ENCODE measurements around the gene XPO6. TPM values are rescaled to one million over a fixed set of nuclear protein-coding genes. Genes with fewer than 3 reads are reported as not detected.

The XPO6 gene
- total RNA-seq, 2 experiments from 2014 or later = 130 to 167 TPM

DNA sequence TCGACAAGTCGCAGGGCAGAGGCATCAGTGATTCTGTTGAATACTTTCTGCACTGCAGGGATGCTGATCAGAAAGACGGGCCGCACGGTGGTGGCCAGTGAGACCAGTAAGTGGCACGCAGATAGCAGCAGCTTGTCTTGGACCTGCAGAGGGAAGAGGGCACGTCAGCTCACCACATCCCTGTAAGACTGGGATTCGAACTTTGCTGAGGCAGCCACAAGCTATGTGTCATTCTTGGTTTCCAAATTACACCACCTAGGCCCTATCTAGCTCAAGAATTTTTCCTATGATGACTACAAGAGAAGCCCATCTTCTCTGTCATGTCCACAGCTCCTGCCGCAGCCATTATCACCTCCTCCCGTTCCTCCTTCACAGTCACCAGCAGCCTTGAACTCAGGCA lies 98.9 kb downstream of the XPO6 start:
- no peaks in the 10 kb centered on the region for H3K79me2 ChIP-seq (ENCODE audit: insufficient read depth, low read depth, low read length)
- peaks cover 98% of the 10 kb centered on the region for H3K36me3 ChIP-seq (ENCODE audit: insufficient read depth, low read length)
- H3K4me1 ChIP-seq (ENCODE audit: insufficient read depth, low read length, poor library complexity, severe bottlenecking) = no peaks in the 10 kb centered on the region
- no peak overlapping the region for H3K27ac ChIP-seq (ENCODE audit: low read depth, low read length, poor library complexity, severe bottlenecking)
- no peak for DNase-seq (ENCODE audit: low spot score)
- H4K20me1 ChIP-seq (ENCODE audit: insufficient read depth, low read length) = no peaks in the 10 kb centered on the region
- intact Hi-C loops (cut with micrococcal nuclease; ENCODE audit: unreplicated experiment) = no loop called here
- H3K4me3 ChIP-seq (ENCODE audit: low read depth, low read length, poor library complexity, severe bottlenecking) = no peak overlapping the region
- no peaks in the 10 kb centered on the region for H3K9me2 ChIP-seq (ENCODE audit: insufficient read depth, low read length)
- H3K9me3 ChIP-seq (ENCODE audit: low read length) = no peaks in the 10 kb centered on the region
- no peak for TF ChIP-seq EZH2phosphoT487 (IDR thresholded peaks at IDR 0.05; ENCODE audit: borderline replicate concordance, low read depth, low read length)
- TF ChIP-seq, protein P1, sequence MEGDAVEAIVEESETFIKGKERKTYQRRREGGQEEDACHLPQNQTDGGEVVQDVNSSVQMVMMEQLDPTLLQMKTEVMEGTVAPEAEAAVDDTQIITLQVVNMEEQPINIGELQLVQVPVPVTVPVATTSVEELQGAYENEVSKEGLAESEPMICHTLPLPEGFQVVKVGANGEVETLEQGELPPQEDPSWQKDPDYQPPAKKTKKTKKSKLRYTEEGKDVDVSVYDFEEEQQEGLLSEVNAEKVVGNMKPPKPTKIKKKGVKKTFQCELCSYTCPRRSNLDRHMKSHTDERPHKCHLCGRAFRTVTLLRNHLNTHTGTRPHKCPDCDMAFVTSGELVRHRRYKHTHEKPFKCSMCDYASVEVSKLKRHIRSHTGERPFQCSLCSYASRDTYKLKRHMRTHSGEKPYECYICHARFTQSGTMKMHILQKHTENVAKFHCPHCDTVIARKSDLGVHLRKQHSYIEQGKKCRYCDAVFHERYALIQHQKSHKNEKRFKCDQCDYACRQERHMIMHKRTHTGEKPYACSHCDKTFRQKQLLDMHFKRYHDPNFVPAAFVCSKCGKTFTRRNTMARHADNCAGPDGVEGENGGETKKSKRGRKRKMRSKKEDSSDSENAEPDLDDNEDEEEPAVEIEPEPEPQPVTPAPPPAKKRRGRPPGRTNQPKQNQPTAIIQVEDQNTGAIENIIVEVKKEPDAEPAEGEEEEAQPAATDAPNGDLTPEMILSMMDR (conservative IDR thresholded peaks at IDR 0.05; ENCODE audit: low read length) = no peak
- POLR2A ChIA-PET = interaction anchor here (1.1 kb wide), 1 partner anchor 57 kb away, joined by 4 read pairs; no protein-coding TSS in a partner anchor
- BruUV-seq (replicated peaks) = no TSS peak
- CTCF ChIA-PET (ENCODE audit: unreplicated experiment) = no interaction called here
- no peak overlapping the region for H3K4me2 ChIP-seq (ENCODE audit: low read length)
- no peak overlapping the region for H2AFZ ChIP-seq (ENCODE audit: low read length)

DNA sequence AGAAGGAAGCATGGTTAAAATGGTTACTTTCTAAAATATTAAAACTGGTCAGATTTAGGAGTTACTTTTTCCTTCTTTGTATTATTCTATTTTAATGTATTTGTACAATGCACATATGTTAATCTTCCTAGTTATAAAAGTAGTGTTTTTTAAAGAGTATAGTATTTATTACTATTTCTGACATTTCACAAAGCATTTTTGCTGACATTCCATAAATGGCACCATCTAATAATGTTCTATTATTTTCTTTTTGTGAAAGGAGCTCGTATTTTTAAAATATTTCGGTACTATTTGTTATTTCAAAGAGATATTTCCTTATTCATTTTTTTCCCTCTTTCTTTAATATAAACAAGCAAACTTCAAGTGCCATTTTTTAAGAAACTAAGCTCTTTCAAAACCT lies 100.8 kb downstream of the XPO6 start:
- ChIA-PET POLR2A (interaction anchor here (0.5 to 0.7 kb wide), 2 partner anchors 19 to 132 kb away, joined by 3 read pairs; no protein-coding TSS in a partner anchor), CTCF (ENCODE audit: unreplicated experiment) (no interaction called here)
- no peaks in the 10 kb centered on the region for H4K20me1 ChIP-seq (ENCODE audit: insufficient read depth, low read length)
- no TSS peak for BruUV-seq (replicated peaks)
- no peaks in the 10 kb centered on the region for H3K9me2 ChIP-seq (ENCODE audit: insufficient read depth, low read length)
- no peak for DNase-seq (ENCODE audit: low spot score)
- H3K4me2 ChIP-seq (ENCODE audit: low read length) = no peak overlapping the region
- no peak overlapping the region for H3K27ac ChIP-seq (ENCODE audit: low read depth, low read length, poor library complexity, severe bottlenecking)
- H3K4me3 ChIP-seq (ENCODE audit: low read depth, low read length, poor library complexity, severe bottlenecking) = no peak overlapping the region
- no peaks in the 10 kb centered on the region for H3K9me3 ChIP-seq (ENCODE audit: low read length)
- no peaks in the 10 kb centered on the region for H3K79me2 ChIP-seq (ENCODE audit: insufficient read depth, low read depth, low read length)
- peaks cover 98% of the 10 kb centered on the region for H3K36me3 ChIP-seq (ENCODE audit: insufficient read depth, low read length)
- no peak for TF ChIP-seq EZH2phosphoT487 (IDR thresholded peaks at IDR 0.05; ENCODE audit: borderline replicate concordance, low read depth, low read length)
- no peaks in the 10 kb centered on the region for H3K4me1 ChIP-seq (ENCODE audit: insufficient read depth, low read length, poor library complexity, severe bottlenecking)
- no peak overlapping the region for H2AFZ ChIP-seq (ENCODE audit: low read length)
- intact Hi-C loops (cut with micrococcal nuclease; ENCODE audit: unreplicated experiment) = no loop called here

DNA sequence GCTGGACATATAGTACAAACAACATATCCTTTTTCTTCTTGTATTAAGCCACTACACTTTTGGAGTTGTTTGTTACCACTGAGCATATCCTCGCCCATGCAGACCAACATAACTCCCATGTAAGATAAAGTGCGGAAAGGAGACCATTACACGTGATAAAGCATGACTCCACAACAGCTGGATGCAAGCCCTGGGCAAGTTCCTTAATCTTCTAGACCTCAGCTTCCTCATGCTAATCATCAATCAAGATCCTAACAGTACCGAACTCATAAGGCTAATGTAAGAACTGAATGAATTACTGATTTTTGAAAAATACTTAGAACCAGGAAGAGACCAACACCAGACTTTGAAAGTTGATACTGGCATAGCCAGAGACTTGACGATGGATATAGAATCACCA lies 101.3 kb downstream of the XPO6 start:
- intact Hi-C loops (cut with micrococcal nuclease; ENCODE audit: unreplicated experiment) = no loop called here
- H3K4me2 ChIP-seq (ENCODE audit: low read length) = no peak overlapping the region
- no peaks in the 10 kb centered on the region for H4K20me1 ChIP-seq (ENCODE audit: insufficient read depth, low read length)
- no peak for DNase-seq (ENCODE audit: low spot score)
- BruUV-seq (replicated peaks) = no TSS peak
- CTCF ChIA-PET (ENCODE audit: unreplicated experiment) = no interaction called here
- POLR2A ChIA-PET = no interaction called here
- no peaks in the 10 kb centered on the region for H3K4me1 ChIP-seq (ENCODE audit: insufficient read depth, low read length, poor library complexity, severe bottlenecking)
- no peak overlapping the region for H3K27ac ChIP-seq (ENCODE audit: low read depth, low read length, poor library complexity, severe bottlenecking)
- no peaks in the 10 kb centered on the region for H3K79me2 ChIP-seq (ENCODE audit: insufficient read depth, low read depth, low read length)
- H3K9me2 ChIP-seq (ENCODE audit: insufficient read depth, low read length) = no peaks in the 10 kb centered on the region
- H3K9me3 ChIP-seq (ENCODE audit: low read length) = no peaks in the 10 kb centered on the region
- no peak overlapping the region for H3K4me3 ChIP-seq (ENCODE audit: low read depth, low read length, poor library complexity, severe bottlenecking)
- TF ChIP-seq EZH2phosphoT487 (IDR thresholded peaks at IDR 0.05; ENCODE audit: borderline replicate concordance, low read depth, low read length) = no peak
- TF ChIP-seq, protein P1 (conservative IDR thresholded peaks at IDR 0.05; ENCODE audit: low read length) = no peak
- no peak overlapping the region for H2AFZ ChIP-seq (ENCODE audit: low read length)
- peaks cover 98% of the 10 kb centered on the region for H3K36me3 ChIP-seq (ENCODE audit: insufficient read depth, low read length)
